NCI-H1417 (cell line): ENCODE measurements around the gene WDR70.
A peak's percentile ranks its signal among the peaks of the same experiment; 100 is the strongest.

Source experiments
- DNase-seq, 3 experiments: peaks; one replicate each; lab custom pipeline; 2025; lab: John Stamatoyannopoulos, UW

The WDR70 gene

DNA sequence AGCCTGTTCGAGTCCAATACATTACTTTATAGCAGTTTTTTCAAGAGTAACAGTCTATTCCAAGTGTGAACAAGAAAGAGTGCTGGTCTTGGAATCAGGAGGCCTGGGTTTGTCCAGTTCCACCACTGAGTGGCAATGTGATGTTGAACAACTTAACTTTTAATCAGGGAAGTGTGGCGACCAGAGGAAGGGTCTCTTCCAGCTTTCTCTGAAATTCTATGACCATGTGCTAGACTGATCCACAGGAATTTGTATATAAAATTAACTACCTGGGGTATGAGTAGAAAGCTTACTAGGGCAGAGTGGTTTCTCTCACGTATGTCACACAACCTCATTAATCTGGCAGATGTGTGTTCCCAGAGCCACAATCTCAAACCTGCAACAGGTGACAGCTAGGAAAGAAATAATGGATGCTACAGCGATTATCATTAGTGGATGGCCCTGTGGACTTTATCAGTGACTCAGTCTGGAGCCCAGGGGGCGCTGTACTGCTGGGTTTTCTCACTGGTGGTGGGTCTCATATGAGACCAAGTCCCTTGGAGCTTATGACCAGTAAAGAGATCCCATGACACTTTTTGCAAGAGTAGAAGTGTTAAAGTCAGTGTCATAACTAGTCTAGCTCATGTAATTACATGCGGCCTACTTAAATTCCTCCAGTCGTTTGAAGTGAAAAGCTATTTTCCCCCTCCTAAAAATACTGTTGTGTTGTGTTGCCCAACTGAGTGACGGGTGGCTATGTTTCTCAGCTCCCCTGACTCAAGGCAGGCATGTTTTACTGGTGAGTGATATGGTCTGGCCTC lies 344.2 kb downstream of the WDR70 start:
- peak; percentile 4 to 22 (median 6) for DNase-seq

DNA sequence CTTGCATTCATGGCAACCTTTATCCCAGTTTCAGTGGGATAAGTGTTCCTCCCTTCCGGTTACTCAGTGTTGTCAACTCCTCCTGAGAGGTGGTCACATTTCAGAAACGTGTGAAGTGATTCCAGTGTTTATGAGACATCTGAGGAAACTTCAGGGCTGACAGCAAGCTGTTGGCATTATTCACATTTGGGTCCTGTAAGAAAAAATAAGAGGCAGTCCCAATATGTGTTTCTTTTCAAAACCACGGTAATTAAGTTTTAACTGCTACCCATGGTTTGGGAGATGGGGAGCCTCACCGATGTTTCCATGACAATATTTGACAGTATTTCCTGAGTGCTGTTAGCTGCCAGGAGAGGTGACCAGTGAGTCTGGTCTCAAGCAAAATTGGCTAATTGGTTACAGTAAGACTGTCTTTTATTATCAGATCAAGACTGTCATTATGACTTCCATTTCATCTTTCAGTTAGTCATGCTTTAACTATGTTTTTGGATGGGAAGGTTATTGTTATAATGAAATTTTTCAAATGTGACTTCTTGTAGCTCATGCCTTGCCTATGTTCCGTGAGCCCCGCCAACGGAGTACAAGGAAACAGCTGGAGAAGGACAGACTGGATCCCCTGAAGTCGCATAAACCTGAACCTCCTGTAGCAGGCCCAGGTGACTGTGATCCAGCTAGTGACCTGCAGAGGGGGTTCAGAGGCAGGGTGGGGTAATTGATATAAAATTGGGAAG lies 345.4 kb downstream of the WDR70 start:
- no peak for DNase-seq

DNA sequence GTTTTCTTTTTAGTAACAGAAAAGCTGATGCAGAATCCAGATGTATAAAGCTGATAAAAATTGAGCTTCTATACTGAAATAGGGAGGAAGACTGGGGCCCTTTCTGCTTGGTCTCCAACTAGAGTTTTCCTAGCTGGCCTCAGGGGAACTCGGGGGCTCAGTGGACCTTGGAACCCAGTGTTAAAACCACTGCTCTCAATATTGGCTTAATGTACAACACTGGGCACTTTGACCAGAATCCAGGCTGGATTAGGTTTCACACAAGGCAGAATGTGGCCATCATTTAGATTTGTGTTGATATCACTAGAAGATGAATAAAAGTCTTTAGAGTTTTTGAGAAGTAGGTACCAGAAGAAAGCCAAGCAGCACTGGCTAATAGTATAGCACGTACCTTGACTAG lies 346.1 kb downstream of the WDR70 start:
- DNase-seq: no peak

DNA sequence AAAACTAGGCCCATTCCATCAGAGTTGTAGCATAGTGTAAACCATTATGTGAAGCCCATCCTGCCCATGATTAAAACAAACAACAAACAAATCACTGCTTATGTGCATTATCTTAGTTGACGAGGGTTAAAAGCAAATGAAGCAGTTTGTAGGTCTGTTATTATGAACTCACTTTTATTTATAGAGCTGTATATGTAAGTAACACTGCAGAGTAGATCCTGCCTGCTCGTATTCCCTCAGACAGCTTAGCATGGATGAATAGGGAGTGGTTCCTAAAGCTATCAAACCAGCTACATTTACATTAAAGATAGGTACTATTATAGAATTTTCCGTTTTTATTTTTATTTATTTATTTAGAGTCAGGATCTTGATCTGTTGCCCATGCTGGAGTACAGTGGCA lies 348.1 kb downstream of the WDR70 start:
- DNase-seq: no peak

DNA sequence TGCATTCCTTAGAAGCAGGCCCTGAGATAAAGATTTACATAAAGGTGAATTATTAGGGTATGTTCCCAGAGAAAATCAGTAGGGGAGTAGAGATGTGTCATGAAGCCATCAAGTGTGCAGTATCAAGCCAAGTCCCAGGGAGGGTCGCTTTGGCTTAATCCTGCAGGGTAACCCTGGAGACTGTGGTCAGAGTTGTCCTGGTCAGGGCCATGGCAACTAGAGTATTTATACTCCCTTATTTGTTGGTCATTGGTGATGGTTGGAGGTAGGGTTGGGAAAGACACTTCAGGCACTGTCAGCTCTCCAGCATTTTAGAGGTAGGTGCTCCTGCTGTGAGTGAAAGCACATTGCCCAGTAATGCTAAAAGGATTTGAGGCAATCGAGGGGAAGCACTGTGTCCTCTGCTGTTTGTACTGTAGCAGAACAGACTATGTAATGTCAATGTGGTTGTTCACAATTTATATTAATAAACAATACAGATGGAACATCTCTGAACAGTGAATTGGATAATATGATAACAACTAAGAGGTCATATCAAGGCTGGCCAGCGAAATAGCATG lies 351.9 kb downstream of the WDR70 start:
- no peak for DNase-seq

DNA sequence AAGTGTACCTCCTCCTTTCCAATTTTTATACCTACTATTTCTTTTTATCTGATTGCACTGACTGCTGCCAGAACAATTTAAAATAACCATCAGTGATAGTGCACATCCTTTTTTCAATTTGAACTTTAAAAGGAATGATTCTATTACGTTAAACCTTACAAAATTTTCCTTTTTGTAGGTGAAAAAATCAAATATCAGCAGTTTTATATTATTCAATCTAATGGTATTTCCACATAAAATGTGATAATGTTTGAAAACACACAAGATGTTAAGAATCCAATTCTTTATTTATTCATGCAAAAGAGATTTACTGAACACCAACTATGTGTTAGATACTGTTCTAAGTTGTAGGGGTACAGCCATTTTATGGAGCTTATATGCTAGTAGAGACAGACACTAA lies 355.0 kb downstream of the WDR70 start:
- no peak for DNase-seq

DNA sequence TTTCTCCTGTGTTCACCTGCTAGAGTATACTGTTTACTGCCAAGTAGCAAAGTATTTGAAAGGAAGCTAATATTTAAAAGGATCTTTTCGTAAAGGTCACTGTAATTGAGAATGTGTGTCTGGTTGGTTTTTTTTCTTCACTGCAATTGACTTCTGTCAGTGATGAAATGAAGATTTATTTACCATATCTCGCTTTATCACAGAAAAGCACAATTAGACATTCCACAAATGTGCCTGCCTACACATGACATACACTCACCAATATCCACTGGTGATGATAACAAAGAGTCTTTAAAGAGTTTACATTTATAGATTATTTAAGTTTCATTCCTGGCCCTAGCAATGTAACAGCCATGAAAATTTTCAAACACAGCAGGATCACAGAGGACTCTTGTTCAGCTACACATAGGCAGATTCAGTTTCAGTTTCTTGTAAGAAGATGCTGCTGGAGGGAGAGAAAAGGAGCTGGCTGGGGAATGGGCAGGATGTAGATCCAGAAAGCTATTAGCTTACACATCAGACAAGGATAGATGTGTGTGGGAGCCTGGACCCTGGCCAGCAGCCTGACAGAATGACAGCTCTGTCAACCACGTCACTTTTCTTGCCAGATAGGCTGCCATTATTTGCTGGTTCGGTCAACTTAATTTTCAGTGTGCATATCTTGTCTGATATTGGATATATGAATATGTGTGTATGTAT lies 356.7 kb downstream of the WDR70 start:
- DNase-seq: peak in 1 of 3 experiments; percentile 20

DNA sequence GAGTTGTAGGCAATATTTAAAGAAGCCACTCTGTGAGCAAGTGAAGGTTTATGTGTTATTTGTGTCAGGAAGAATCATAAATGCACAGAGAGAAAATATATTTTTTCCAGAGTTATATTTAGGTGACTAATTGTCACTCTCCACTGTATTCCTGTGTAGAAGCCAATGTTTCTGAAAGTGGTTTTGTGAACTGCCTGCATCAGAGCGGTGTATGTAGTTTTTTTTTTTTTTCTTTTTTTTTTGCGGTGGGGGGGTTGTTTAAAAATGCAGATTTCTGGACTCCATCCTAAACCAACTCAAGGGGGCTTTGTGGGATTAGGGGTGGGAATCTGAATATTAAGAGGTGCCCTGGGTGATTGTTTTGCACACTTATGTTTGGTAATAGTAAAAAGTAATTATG lies 357.3 kb downstream of the WDR70 start:
- DNase-seq: no peak

DNA sequence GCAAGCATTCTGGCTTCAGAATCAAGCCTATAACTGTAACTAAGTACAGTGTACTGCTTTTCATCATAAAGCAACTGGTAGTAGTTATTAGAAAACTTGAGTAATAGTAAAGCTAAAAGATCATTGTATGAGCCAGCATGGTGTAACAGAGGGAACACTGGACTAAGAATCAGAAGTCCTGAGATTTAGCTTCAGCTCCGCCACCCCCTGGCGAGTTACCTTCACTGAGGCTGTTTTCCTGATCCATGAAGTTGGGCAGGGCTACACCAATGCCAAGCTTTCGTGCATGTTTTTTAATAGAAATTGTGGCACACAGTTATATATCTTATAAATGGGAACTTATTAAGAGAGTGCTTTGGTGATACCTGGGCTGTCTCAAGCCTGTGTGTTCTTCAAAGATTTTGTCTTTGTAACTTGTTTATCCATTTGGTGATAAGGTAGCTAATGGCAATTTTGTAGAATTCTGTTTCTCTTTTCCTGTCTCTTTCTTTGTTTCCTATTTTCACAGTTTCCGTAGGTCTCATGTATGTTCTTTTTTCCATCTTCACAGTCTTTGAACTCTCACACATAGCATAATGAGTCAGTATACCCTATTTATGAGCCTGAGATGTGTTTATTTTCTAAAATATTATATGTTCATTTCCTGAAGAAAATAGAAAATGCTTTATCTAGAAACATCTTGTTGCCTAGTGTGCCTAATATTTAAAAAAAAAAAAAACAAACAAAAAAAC lies 358.4 kb downstream of the WDR70 start:
- no peak for DNase-seq

DNA sequence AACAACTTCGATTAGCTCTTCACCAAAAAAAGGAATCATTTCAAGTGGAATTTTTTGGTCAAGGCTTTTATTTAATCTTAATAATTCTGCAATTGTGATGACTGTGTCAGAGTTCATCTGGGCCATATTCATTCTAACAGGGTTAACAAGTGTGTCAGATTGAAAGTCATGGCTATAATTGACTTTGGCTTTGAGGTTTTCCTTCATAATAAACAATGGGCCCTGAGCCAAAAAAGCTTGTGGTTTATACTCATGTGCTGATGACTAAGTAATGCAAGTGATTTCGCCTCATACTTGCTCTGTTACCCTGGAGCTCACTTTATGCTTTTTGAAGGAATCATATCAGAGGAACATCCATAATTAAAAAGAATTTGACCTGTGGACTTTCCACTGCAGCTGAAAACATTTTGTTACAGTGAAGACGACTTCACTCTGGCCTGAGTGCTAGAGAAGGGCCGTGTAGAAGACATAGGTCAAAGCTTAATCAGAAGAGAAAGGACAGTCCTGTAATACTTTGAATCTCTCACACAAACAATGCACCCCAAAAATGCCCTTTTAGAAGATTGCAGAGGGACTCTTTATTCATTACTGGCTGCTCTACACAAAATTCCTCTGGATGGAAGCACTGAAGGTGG lies 359.1 kb downstream of the WDR70 start:
- peak in 1 of 3 experiments; percentile 40 for DNase-seq

DNA sequence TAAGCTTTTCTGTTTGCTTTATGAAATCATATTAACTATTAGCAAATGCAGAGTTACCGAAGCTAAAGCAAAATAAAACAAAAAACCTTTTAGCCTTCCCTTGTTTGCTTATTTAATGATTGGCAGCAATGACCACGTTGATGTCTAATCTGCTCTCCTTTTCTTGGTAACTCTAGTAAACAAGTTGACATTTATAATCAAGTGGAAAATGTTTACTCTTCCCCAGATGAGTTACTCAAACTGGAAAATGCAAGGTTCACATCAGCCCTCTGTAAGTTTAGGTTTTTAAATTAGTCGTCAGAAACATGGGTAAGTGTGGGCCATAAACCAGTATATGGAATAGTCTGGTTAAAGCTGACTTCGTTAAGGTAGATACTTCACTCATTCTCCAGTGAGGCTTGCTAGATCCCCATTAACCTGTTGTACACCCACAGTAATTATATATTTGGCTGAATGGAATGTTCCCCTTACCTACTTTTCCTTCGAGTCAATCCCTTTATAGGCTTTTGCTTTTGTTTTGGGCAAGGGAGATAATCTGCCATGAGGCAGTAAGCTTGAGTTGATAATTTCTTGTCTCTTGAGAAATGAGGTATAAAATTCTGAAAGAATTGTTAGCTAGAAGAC lies 359.9 kb downstream of the WDR70 start:
- no peak for DNase-seq

DNA sequence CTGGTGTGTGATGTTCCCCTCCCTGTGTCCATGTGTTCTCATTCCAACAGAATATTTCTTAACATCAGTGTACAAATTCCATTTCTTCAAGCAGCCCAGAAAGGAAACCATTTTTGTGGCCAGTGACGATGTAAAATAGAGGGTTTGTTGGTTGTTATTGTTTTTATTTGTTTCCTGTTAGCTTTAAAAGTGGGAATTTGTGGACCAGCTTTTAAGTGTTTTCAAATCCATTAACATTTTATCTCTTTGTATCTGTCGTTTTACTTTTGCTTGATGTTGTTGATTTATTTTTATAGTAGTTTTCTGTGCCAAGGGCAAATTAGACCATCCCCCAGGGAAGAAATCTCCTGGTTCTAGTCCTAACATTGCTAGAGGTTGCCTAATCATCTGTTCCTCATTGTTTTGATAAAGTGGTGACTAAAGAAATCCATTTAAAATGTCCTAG lies 360.7 kb downstream of the WDR70 start:
- no peak for DNase-seq

DNA sequence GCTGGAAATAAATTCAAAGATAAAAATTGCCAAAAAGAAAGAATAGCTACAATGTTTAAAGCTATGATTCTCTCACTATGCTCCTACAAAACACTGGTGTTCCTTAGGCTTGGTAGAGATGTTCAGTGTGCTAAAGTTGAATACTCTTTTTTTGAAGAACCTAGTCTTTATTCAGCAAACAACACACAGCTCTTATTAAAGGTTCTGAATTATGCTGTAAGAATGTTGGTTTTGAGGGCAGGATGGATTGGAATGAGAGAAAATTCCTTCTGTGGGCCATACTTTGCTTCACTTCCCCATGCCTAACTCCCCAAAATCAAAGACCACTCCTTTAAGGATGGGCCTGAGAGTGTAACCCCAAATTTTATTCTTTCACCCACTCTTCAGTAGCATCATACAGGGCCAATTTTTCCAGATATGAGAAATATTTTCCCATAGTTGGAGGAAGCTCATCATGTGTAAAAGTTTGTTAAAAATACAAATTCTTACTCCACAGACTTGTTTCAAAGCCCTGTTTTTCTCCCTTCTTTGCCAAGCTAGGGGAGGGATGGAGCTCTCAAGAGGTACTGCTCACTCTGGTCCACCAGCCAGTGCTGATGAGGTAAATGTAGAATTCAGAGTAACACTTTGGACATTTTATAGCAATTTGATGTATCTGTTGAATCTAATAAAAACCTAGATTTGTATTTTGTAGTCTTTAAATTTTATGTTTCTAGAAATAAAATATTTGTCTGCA lies 361.4 kb downstream of the WDR70 start:
- no peak for DNase-seq

DNA sequence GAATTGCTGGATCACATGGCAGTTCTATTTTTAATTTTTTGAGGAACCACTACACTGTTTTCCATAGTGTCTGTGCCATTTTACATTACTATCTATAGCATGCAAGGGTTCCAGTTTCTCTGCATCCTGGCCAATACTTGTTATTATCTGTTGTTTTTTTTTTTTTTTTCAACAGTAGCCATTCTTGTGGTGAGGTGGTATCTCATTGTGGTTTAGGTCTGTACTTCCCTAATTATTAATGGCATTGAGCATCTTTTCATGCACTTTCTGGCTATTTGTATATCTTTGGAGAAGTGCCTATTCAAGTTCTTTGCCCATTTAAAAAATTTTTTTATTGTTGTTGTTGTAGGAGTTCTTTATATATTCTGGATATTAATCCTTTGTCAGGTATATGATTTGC lies 363.0 kb downstream of the WDR70 start:
- no peak for DNase-seq

DNA sequence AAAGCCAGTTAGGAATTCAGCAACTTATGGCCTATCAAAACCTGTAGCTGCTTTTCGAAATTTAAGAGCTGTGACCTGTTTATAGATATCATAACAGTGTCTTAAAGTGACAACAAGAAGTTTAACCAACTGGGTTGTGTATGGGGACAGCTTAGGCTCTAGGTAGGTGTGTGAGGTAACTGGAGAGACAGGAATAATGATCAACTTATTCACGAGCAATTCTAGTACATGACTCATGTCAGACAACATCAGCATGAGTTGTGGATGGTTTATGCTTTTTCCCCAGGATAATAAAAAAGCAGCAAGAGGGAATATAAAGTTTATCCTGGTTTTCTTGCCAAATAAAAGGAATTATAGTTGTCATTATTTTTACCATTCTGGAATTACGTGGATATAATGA lies 372.1 kb downstream of the WDR70 start:
- no peak for DNase-seq

DNA sequence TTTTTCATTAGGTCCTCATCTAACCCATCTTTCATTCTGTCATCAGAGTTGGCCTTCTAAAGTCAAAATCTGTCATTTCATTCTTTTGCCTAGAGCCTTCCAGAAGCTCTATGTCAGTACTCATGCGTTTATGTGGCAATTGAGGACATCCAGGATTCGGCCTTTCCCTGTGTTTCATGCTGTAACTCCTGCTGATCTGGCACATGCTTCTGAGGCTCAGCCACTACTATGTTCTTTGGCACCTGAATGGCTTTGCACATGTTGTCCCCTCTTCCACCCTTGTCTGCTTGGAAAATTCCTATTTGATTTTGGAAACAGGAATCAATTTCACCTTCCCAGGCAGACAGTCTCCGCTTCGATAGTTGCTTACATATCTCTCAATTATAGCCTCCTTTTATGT lies 375.9 kb downstream of the WDR70 start:
- DNase-seq: no peak

DNA sequence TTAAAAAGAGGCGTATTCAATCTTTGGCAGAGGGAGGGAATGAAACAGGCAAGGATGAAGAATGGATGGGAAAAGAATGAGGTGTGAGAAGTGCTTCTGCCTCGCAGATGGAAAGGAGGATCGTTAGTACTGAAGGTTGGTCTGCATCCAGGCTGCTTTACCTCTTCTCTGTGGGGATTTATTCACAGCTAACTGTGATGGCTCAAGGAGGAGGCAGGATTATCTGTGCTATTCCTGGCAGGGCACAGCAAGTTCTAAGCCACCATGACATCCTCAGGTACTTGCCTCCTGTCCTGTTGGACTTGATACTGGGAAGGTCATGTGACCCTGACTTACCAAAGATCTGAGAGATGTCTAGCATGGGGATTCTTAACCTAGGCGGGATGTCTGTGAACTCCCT lies 376.5 kb downstream of the WDR70 start:
- no peak for DNase-seq

DNA sequence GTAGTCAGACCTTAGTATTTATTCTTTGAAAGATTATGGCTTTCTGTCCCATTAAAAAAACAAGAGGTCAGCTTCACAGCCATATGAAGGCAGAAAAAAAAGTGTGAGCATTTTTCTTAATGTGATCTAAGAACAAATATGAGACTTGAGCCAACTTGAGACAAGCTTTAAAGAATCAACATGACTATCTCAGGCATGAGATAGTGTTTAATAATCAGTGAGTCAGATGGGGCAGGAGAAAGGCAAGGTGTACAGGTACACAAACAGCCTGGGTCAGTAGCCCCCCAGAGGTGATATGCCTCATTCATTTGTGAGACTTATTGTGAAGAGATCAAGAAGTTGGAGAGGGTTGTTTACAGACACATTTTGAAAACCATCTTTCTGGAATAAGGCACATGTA lies 377.1 kb downstream of the WDR70 start:
- no peak for DNase-seq

DNA sequence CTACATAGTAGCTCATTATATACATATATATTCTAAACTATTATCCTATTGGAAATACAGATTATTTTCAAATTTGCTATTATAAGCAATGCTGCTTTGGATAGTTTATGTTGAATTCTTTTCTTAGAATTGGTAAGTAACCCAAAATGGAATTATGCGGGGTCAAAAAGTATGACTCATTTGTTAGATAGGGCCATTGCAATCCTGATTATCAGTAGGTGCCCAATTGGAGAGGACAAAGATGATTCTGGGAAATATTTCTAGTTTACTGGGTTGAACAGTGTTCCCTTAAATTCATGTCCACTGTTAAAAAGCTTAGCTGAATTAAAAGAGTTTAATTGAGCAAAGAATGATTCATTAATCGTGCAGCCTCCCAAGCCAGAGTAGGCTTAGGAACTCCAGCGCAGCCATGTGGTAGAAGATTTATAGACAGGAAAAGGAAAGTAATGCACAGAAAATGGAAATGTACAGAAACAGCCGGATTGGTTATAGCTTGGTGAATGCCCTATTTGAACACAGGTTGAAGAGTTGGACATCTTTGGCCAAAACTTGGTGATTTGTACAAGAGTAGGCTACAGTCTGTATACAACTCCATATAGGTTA lies 379.0 kb downstream of the WDR70 start:
- DNase-seq: peak in 1 of 3 experiments; percentile 9

DNA sequence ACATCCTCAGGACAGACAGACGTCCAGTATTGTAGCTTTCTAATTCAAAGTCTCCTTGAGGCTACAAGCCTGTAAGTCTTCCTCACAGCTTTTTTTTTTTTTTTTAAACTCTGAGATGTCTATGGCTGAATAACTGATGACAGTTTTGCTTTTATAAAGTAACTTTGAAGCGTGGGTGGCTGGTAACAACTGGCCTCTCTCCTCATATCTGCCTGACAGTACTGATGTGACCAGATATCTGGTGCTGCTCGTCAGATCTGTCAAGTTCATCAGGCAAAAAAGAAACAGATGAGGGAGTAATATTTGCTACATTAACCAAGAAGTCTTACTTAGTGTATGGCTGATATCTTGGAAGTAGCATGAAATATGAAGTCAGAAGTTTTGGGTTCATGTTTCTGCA lies 388.1 kb downstream of the WDR70 start:
- DNase-seq: no peak
